ENCODE results near the gene INSM2.

The INSM2 gene, protein sequence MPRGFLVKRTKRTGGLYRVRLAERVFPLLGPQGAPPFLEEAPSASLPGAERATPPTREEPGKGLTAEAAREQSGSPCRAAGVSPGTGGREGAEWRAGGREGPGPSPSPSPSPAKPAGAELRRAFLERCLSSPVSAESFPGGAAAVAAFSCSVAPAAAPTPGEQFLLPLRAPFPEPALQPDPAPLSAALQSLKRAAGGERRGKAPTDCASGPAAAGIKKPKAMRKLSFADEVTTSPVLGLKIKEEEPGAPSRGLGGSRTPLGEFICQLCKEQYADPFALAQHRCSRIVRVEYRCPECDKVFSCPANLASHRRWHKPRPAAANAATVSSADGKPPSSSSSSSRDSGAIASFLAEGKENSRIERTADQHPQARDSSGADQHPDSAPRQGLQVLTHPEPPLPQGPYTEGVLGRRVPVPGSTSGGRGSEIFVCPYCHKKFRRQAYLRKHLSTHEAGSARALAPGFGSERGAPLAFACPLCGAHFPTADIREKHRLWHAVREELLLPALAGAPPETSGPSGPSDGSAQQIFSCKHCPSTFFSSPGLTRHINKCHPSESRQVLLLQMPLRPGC

DNA sequence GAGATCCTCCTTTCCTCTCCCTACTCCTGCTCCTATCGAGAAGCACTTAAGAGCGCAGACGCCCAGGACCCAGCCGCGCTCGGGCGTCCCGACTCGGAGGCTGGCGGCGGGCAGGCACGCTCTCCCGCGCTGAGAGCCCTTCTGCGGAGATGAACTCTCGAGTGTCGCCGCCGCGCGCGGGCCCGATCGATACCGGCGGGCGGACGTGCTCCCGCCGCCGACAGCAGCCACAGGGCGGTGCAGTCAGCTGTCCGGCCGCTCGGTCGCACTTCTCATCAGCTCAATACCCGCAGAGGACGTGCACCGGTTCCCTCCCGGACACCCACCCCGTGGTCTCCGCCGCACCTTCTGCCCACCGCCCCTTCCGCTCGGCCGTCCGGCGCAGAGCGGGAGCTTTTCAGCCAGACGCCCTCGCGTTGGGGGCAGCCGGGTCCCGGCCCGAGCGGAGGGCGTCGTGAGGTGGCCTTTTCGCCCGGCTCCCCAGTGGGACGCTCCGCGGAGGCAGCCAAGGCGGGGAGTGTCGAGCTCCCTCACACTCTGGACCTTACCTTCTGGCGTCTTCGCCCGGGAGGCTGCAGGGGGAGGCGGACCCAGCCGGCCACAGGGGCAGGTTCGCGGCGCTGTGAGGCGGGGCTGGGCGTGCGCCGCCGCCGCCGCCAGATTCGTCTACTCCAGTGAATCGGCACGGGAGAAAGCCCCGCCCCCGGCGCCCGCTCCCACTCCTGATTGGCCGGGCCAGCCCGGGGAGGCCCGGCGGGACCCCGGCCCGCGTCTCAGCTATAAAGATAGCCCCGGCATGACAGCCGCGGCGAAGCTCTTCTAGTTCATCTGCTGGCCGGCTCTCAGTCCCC lies at the start of gene INSM2:
Gene INSM2, plus strand, starts transcription at position 808 of the 851 bp plus-strand sequence. CDS start 89 bp downstream, outside the sequence.
- Mint-ChIP-seq H3K27ac (ENCODE audit: low read depth) (no peak within 1 kb of the TSS), H3K9me3 (no peaks in the 10 kb centered on the region), H3K4me3 (peak within 1 kb of the TSS; percentile 75), H3K27me3 (peaks cover 66% of the 10 kb centered on the region), H3K36me3 (ENCODE audit: insufficient read depth) (peaks cover 6% of the 10 kb centered on the region), H3K4me1 (peaks cover 10% of the 10 kb centered on the region)
- ATAC-seq (replicated peaks; ENCODE audit: extremely low read depth, poor library complexity, severe bottlenecking): peak; percentile 16
- DNase-seq (ENCODE audit: low spot score in 2 of 2): no peak

DNA sequence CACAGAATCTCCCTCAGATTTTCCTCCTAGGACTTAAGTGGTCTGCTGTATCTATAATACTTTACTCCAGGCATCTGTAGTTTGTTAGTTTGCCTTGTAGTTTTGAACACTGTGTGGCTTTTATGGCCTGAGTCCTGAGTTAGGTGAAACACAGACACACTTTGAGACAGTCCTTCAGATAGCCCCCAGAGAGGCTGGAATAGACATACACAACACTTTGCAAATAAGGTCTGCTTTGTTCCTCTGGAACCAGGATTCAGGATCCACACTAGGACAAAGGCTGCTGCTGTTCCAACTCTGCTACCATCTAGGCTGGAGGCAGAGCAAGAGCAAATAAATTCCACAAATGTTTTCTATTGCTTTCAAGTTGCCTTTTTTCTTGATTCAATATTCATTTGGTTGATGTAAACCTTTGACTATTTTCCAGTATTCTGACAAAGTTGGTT lies 41.4 kb upstream of the INSM2 start:
- DNase-seq (ENCODE audit: low spot score in 2 of 2) (no peak), ATAC-seq (replicated peaks; ENCODE audit: extremely low read depth, poor library complexity, severe bottlenecking) (no peak)
- Mint-ChIP-seq H3K36me3 (ENCODE audit: insufficient read depth) (no peaks in the 10 kb centered on the region), H3K4me1 (no peaks in the 10 kb centered on the region), H3K27me3 (peaks cover 79% of the 10 kb centered on the region), H3K27ac (ENCODE audit: low read depth) (no peak overlapping the region), H3K4me3 (no peak overlapping the region), H3K9me3 (no peaks in the 10 kb centered on the region)

DNA sequence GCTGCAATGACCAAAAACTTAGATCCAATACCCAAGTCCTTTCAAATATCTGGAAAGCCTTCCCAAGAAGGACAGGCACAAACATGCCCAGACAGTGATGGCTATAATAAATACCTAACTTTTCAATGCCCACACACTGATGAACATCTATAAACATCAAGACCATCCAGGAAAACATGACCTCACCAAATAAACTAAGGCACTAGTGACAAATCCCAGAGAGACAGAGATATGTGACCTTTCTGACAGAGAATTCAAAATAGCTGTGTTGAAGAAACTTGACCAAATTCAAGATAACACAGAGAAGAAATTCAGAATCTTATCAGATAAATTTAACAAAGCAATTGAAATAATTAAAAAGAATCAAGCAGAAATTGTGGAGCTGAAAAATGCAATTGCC lies 38.7 kb upstream of the INSM2 start:
- Mint-ChIP-seq H3K4me3 (no peak overlapping the region), H3K4me1 (no peaks in the 10 kb centered on the region), H3K27ac (ENCODE audit: low read depth) (no peak overlapping the region), H3K36me3 (ENCODE audit: insufficient read depth) (no peaks in the 10 kb centered on the region), H3K9me3 (no peaks in the 10 kb centered on the region), H3K27me3 (peaks cover 92% of the 10 kb centered on the region)
- DNase-seq (ENCODE audit: low spot score in 2 of 2) (no peak), ATAC-seq (replicated peaks; ENCODE audit: extremely low read depth, poor library complexity, severe bottlenecking) (no peak)

DNA sequence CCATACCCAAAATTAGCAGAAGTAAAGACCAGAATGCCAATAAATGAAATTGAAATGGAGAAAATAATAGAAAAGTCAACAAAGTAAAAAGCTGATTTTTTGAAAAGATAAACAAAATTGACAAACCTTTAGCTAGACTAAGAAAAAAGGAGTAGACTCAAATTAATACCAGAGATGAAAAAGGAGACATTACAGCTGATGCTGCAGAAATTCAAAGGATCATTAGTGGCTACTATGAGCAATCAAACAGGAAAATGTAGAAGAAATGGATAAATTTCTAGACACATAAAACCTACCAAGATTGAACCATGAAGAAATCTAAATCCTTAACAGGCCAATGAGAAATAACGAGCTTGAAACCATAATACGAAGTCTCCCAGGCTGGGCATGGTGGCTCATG lies 34.8 kb upstream of the INSM2 start:
- H3K4me1 Mint-ChIP-seq: no peaks in the 10 kb centered on the region

DNA sequence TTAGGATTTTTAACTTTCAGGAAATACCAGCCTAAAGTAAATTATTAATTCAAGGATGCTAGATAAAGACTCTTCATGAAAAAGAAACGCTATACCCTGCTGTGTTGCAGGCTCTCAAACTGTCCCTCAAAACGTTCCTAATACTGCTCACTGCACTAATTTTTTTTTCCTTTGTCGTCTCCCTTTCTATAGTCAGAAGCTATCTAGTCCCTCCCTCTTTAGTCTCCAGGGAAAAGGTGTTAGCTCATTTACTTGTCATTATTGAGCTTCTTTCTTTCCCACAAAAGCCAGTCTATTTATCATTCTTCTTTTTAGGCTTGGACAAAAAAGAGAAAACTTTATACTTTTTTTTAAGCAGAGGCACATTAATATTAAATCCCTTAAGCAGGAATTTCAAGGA lies 30.3 kb upstream of the INSM2 start:
- Mint-ChIP-seq H3K9me3 (no peaks in the 10 kb centered on the region), H3K4me3 (no peak overlapping the region), H3K36me3 (ENCODE audit: insufficient read depth) (no peaks in the 10 kb centered on the region), H3K27ac (ENCODE audit: low read depth) (no peak overlapping the region), H3K4me1 (no peaks in the 10 kb centered on the region), H3K27me3 (peaks cover 39% of the 10 kb centered on the region)
- ATAC-seq (replicated peaks; ENCODE audit: extremely low read depth, poor library complexity, severe bottlenecking): no peak
- no peak for DNase-seq (ENCODE audit: low spot score in 2 of 2)

More for the DNA sequence above, 34.8 kb upstream of the INSM2 start:
- Mint-ChIP-seq H3K9me3 (no peaks in the 10 kb centered on the region), H3K4me3 (no peak overlapping the region), H3K27ac (ENCODE audit: low read depth) (no peak overlapping the region), H3K27me3 (peaks cover 79% of the 10 kb centered on the region), H3K36me3 (ENCODE audit: insufficient read depth) (no peaks in the 10 kb centered on the region)
- DNase-seq (ENCODE audit: low spot score in 2 of 2) (no peak), ATAC-seq (replicated peaks; ENCODE audit: extremely low read depth, poor library complexity, severe bottlenecking) (no peak)

DNA sequence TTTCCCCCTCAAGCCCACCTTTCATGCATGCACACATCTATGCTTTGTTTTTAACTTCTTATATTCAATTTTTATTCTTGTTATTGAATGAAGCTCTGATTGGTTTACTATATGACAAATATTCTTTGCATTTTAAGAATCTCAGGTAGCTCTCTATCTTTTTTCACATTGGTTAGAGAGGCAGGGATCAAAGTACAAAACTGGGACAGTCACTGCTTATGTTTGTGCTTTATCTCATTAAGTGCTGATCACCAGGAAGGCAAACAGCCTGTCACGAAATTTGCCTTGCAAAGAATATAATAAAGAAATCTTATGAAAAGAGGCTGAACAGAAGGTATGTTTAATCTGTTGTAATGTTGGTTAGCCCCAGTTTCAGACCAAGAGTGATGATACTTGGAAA lies 29.7 kb upstream of the INSM2 start:
- no peaks in the 10 kb centered on the region for H3K9me3 Mint-ChIP-seq
- ATAC-seq (replicated peaks; ENCODE audit: extremely low read depth, poor library complexity, severe bottlenecking) (no peak), DNase-seq (ENCODE audit: low spot score in 2 of 2) (no peak)
- H3K4me3 Mint-ChIP-seq: no peak overlapping the region
- H3K36me3 Mint-ChIP-seq (ENCODE audit: insufficient read depth): no peaks in the 10 kb centered on the region
- H3K27ac Mint-ChIP-seq (ENCODE audit: low read depth): no peak overlapping the region
- H3K4me1 Mint-ChIP-seq: no peaks in the 10 kb centered on the region
- peaks cover 33% of the 10 kb centered on the region for H3K27me3 Mint-ChIP-seq

DNA sequence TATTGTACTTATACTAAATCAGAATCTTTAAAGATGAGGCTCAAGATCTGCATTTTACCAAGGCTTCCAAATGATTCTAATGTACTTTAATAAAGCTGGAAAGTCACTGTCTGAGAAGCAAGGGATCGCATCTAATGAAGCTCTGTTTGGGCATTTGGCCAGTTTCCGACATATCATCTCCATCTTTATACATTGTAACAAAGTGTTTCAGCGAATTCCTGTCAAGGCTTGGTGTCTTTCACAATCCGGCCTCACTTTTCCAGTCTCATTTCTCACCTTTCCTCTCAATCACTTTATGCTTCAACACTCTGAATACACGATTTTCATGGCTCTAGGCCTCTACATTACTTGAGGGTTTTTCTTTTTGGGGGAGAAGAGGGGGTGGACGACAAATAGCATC lies 27.5 kb upstream of the INSM2 start:
- H3K36me3 Mint-ChIP-seq (ENCODE audit: insufficient read depth): no peaks in the 10 kb centered on the region
- peaks cover 11% of the 10 kb centered on the region for H3K27me3 Mint-ChIP-seq
- H3K27ac Mint-ChIP-seq (ENCODE audit: low read depth): no peak overlapping the region
- no peaks in the 10 kb centered on the region for H3K4me1 Mint-ChIP-seq
- no peak for ATAC-seq (replicated peaks; ENCODE audit: extremely low read depth, poor library complexity, severe bottlenecking)
- H3K4me3 Mint-ChIP-seq: no peak overlapping the region
- H3K9me3 Mint-ChIP-seq: no peaks in the 10 kb centered on the region
- DNase-seq (ENCODE audit: low spot score in 2 of 2): no peak

DNA sequence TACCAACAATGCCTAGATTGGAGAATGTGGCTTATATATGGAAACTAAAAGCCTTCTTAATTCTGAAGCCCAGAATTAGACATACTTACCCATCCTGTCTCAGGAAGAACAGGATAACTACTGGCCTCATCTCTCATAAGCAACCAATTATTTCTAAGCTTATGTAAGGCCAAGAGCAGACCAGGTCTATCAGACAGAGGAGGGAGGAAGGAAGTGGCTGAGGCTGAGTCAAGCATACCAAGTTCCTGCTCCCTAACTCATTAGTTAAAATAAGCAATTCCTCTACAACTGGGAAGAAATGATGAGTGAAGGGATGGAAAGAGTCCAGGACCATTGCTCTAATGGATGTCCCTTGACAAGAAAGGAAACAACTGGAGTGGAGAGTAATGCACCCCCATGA lies 27.0 kb upstream of the INSM2 start:
- Mint-ChIP-seq H3K27ac (ENCODE audit: low read depth) (no peak overlapping the region), H3K4me1 (no peaks in the 10 kb centered on the region), H3K27me3 (peaks cover 10% of the 10 kb centered on the region), H3K4me3 (no peak overlapping the region), H3K9me3 (no peaks in the 10 kb centered on the region), H3K36me3 (ENCODE audit: insufficient read depth) (no peaks in the 10 kb centered on the region)
- ATAC-seq (replicated peaks; ENCODE audit: extremely low read depth, poor library complexity, severe bottlenecking): no peak
- DNase-seq (ENCODE audit: low spot score in 2 of 2): no peak

DNA sequence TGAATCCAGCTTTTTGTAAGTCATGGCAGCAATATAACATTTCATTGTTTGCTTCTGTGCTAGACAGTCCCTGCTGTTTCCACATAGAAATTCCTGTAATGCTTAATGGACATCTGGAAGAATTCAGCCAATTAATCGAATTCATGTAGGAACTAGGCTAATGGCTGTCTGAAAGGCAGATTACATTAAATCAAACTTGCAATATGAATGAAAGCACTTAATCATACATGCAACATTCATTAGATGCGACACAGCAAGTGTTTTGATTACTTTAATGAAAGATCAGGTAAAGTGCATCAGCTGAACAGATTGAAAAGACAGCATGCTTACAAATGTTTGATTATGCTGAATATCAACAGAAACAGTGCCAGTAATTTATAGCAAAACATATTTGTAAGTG lies 24.1 kb upstream of the INSM2 start:
- no peak for ATAC-seq (replicated peaks; ENCODE audit: extremely low read depth, poor library complexity, severe bottlenecking)
- H3K4me3 Mint-ChIP-seq: no peak overlapping the region
- H3K27me3 Mint-ChIP-seq: peaks cover 9% of the 10 kb centered on the region
- no peak overlapping the region for H3K27ac Mint-ChIP-seq (ENCODE audit: low read depth)
- DNase-seq (ENCODE audit: low spot score in 2 of 2): no peak
- no peaks in the 10 kb centered on the region for H3K4me1 Mint-ChIP-seq
- H3K36me3 Mint-ChIP-seq (ENCODE audit: insufficient read depth): no peaks in the 10 kb centered on the region
- no peaks in the 10 kb centered on the region for H3K9me3 Mint-ChIP-seq

DNA sequence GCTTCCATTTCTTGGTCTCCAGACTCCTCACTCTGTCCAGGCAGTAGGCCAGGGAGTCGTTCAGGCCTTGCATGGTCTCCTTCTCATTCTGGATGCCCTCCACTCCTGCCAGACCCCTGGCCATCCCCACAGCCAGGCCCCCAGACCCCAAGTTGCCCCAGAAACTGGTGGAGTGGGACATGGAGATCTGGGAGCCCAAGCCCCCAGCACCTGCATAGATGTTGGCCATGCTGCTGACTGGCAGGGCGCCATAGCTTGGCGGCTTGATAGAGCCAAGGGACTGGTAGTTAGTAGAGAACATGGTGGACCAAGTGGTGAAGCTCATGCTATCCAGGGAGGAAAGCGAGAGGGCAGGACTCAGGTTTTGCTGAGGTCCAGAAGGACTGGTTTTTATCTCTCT lies 21.2 kb upstream of the INSM2 start:
- Mint-ChIP-seq H3K27ac (ENCODE audit: low read depth) (no peak overlapping the region), H3K9me3 (no peaks in the 10 kb centered on the region), H3K4me1 (no peaks in the 10 kb centered on the region), H3K27me3 (peaks cover 9% of the 10 kb centered on the region), H3K4me3 (no peak overlapping the region), H3K36me3 (ENCODE audit: insufficient read depth) (no peaks in the 10 kb centered on the region)
- DNase-seq (ENCODE audit: low spot score in 2 of 2): no peak
- no peak for ATAC-seq (replicated peaks; ENCODE audit: extremely low read depth, poor library complexity, severe bottlenecking)

DNA sequence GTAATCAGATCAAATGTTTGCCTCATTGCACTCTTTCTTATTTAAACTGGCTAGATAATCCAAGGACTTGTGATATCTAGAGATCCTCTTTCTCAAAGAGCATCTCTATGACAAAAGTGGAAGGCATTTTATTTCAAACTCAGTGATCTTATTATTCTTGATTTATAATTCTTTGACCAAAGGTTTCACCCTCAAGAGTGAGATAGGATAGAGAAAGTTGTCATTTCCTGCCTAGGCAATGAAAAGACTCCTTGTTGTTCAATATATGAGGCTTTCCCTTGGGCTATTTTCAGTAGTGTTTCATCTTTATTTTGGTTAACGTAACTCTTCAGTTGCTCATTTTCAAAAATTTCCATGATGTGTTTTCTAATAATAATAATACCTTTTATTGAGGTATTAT lies 18.0 kb upstream of the INSM2 start:
- Mint-ChIP-seq H3K36me3 (ENCODE audit: insufficient read depth) (no peaks in the 10 kb centered on the region), H3K4me1 (no peaks in the 10 kb centered on the region), H3K27me3 (peaks cover 24% of the 10 kb centered on the region), H3K4me3 (no peak overlapping the region), H3K9me3 (no peaks in the 10 kb centered on the region), H3K27ac (ENCODE audit: low read depth) (no peak overlapping the region)
- DNase-seq (ENCODE audit: low spot score in 2 of 2) (no peak), ATAC-seq (replicated peaks; ENCODE audit: extremely low read depth, poor library complexity, severe bottlenecking) (no peak)

DNA sequence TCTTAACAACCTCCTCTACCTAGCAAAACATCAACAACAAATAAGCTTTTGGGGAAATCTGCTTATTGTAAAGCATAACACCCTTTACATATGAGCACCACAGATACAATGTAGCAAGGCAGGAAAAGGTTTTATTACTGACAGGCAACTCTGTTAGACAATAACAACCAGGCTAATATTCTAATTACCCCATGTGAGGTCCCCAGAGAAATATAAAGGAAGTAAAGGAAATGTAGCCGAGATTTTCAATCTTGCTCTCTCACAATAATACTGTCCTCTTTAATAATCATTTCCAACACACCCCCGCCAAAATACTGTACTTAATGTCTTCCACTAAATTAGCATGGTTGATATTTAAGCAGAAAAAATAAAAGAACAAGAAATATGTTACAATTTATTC lies 14.0 kb upstream of the INSM2 start:
- no peaks in the 10 kb centered on the region for H3K9me3 Mint-ChIP-seq
- DNase-seq (ENCODE audit: low spot score in 2 of 2): no peak
- H3K4me1 Mint-ChIP-seq: no peaks in the 10 kb centered on the region
- no peak overlapping the region for H3K27ac Mint-ChIP-seq (ENCODE audit: low read depth)
- H3K27me3 Mint-ChIP-seq: peaks cover 36% of the 10 kb centered on the region
- no peaks in the 10 kb centered on the region for H3K36me3 Mint-ChIP-seq (ENCODE audit: insufficient read depth)
- no peak overlapping the region for H3K4me3 Mint-ChIP-seq
- no peak for ATAC-seq (replicated peaks; ENCODE audit: extremely low read depth, poor library complexity, severe bottlenecking)

All from central memory CD8-positive, alpha-beta T cell (primary cell).